ENCODE results near the gene SMC6. TPM values are rescaled to one million over a fixed set of nuclear protein-coding genes. Genes with fewer than 3 reads are reported as not detected.

Gene SMC6
- total RNA-seq, 1 donor from 2014 or later, result 13.9 TPM

GRCh38 chr2:17729880-17730279 is 23.7 kb downstream of the SMC6 start:
- DNase-seq (ENCODE audit: low spot score), result no peak
- intact Hi-C loops (cut with DNase I), result no loop called here

DNA sequence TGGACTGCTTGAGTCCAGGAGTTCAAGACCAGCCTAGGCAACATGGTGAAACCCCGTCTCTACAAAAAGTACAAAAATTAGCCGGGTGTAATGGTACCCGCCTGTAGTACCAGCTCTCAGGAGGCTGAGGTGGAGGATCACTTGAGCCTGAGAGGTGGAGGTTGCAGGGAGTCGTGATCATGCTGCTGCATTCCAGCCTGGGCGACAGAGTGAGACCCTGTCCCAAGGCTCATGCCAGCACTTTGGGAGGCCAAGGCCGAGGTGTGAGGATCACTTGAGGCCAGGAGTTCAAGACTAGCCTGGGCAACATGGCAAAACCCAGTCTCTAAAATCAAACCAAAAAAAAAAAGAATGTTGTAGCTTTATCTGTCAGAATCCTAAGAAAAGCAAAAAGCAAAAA is 25.4 kb downstream of the SMC6 start:
- no peak for DNase-seq (ENCODE audit: low spot score)
- intact Hi-C loops (cut with DNase I), result no loop called here

- DNase-seq (ENCODE audit: low spot score), result no peak
Observed at GRCh38 chr2:17719562-17720371, 33.8 kb downstream of the SMC6 start.

GRCh38 chr2:17718689-17719088 is 34.9 kb downstream of the SMC6 start:
- no peak for DNase-seq (ENCODE audit: low spot score)

More at GRCh38 chr2:17719562-17720371, 33.8 kb downstream of the SMC6 start:
- intact Hi-C loops (cut with DNase I), result loop anchor here (2.0 kb wide), 1 partner anchor 111 kb away; no protein-coding TSS in a partner anchor

DNA sequence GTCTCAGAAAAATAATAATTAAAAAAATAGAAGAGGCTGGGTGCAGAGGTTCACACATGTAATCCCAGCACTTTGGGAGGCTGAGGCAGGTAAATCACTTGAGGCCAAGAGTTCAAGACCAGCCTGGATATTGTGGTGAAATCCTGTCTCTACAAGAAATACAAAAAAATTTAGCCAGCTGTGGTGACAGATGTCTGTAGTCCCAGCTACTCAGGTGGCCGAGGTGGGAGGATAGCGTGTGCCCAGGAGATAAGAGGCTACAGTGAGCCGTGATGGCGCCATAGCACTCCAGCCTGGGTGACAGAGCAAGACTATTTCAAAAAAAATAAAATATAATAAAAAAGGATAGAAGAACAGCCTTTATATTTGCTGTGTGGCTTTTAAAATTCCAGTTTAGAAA is 35.9 kb downstream of the SMC6 start:
- intact Hi-C loops (cut with DNase I), result loop anchor here (2.0 kb wide), 1 partner anchor 113 kb away; no protein-coding TSS in a partner anchor
- no peak for DNase-seq (ENCODE audit: low spot score)

More at GRCh38 chr2:17718689-17719088, 34.9 kb downstream of the SMC6 start:
- intact Hi-C loops (cut with DNase I), result loop anchor here (2.0 kb wide), 1 partner anchor 112 kb away; no protein-coding TSS in a partner anchor

GRCh38 chr2:17713291-17713690 is 40.3 kb downstream of the SMC6 start:
- intact Hi-C loops (cut with DNase I), result no loop called here
- no peak for DNase-seq (ENCODE audit: low spot score)

DNA sequence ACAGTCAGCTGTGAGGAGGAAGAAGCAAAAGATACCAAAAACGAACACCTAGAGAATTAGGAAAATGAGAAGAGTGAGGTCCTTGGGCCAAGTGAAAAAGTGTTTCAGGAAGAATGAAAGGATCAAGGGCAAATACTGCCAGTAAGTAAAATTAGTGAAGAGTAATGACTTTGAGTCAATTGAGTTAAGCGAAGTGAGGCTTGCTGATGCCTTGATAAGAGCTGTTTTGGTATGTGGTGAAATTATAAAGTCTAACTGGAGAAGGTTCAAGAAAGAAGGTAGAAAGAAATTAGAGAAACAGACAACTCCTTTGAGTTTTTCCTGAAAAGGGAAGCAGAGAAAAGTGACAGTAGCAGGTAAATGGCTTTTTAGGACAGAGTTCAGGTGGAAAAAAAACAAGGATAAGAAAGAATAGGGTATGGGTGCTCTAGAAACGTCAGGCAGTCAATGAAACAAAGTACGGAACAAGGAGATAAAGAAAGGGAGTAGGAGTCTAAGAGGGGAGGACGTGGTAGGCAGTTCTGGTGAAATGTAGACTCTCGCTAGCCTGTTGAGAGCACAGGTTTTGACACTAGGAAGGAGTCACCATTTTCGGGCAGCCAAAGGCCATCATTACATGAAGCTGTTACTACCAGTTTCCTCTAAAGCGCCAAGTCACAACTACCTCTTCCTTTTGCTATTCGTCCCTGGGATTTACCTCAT is 42.9 kb downstream of the SMC6 start:
- DNase-seq (ENCODE audit: low spot score), result no peak
- intact Hi-C loops (cut with DNase I), result no loop called here

DNA sequence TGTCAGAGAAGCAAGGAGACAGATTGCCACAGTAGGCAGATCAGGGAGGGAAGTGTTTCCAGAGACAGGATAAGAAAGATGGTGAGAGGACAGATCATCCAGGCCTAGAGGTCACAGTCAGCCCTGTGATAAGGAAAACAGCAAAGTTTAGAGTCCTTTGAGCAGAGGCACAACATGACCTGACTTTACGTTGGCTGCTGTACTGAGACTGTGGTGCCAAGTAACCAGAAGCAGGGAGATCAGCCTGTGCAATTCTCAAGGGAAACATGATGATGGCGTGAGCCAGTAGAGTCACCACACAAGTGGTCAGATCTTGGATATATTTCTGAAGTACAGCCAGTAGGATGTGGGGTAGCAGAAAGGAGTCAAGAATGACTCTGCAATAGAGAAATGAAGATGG is 43.7 kb downstream of the SMC6 start:
- no peak for DNase-seq (ENCODE audit: low spot score)
- intact Hi-C loops (cut with DNase I), result no loop called here

DNA sequence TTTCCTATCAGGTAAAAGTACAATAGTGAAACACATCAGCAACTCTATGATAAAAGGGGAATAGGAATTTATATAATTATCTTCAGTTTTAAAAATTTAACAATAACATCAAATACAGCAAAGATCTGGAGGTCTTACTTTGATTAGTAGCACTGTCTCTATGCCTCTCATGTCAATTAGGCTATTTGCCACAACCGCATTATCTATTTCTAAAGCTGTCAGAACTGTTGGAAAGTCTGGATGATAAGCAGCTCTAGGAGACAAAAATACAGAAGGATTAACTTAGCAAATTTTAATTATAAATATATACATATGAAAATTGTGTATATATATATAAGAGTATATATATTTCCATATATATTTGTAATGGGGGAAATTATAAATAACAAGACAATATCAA is 45.1 kb downstream of the SMC6 start:
- no peak for DNase-seq (ENCODE audit: low spot score)

DNA sequence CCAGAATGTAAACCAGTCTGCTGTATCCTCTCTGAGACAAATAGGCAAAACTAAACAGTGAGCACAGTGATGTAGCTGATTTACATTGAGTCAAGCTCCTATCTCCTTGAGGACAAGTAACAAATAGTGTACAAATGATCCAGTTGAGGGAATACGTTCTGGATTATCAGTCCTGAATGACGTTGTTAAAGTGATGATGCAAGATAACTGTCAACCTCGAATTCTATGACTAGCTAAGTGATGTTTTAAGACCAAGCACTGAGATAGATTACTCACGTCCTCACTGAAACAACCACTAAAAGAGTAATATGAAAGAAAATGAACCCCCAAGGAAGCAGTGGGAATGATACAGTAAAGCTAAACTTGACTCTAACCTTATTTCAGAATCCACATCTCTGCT is 46.8 kb downstream of the SMC6 start:
- intact Hi-C loops (cut with DNase I), result no loop called here
- no peak for DNase-seq (ENCODE audit: low spot score)

More for the DNA sequence above, 45.1 kb downstream of the SMC6 start:
- intact Hi-C loops (cut with DNase I), result no loop called here

- intact Hi-C loops (cut with DNase I), result no loop called here
- DNase-seq (ENCODE audit: low spot score), result no peak
Observed at GRCh38 chr2:17690776-17691175, 62.8 kb downstream of the SMC6 start.

- DNase-seq (ENCODE audit: low spot score), result no peak
- intact Hi-C loops (cut with DNase I), result no loop called here
Observed at GRCh38 chr2:17689010-17689409, 64.6 kb downstream of the SMC6 start.

- DNase-seq (ENCODE audit: low spot score), result no peak
- intact Hi-C loops (cut with DNase I), result no loop called here
Observed at GRCh38 chr2:17688600-17688999, 65.0 kb downstream of the SMC6 start.

DNA sequence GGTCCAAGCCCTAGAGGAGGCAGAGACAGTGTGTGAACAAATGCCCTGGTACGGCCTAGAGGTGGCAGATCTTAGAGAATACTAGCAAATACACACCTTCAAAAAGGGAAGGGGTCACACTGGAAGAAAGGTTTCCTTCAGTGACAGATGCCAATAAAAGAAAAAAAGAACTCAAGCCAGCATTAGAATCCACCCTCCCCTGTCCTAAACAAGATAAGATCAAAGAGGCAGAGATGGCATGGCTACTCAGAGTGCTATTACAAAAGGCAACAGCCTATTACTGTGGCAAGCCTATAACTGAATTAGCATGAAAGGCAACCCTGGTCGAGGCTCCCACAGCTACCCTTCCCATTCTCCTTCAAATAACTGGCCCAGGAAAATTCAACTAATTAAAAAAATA is 69.6 kb downstream of the SMC6 start:
- intact Hi-C loops (cut with DNase I), result no loop called here
- DNase-seq (ENCODE audit: low spot score), result no peak

DNA sequence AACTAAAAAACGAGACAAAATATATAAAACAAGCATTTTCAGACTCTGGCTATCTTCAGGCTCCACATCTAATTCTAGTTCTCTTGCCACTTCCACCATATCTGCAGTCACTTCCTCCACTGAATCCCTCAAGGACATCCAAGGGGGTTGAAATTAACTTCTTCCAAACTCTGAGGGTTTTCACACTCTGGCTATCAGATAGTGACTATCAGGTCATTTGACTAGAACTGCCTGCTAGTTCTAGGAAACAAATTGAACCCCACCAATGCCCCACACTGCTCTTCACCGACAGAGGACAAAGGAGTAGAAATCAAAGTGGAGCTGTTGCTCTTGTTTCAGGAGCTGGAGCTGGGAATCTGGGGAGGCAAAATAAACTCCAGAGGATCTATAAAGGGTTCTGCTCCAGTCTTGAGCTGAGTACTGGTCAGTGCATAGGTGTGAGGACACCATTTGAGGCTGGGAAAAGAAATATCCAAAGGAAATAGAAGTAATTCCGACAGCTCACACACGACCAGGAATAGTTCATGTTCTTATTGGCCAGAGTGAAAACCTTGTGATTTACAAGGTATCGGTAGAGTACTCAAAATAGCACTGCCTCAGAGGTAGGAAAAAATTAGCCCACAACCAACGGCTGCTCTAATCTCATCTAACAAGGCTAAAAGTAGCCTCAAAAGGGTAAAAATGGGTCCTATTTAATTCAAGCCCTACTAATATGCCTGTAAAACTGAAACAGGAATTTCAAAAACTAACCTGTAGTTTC is 71.3 kb downstream of the SMC6 start:
- intact Hi-C loops (cut with DNase I), result no loop called here

GRCh38 chr2:17680119-17680518 is 73.5 kb downstream of the SMC6 start:
- no peak for DNase-seq (ENCODE audit: low spot score)
- intact Hi-C loops (cut with DNase I), result no loop called here

More for the DNA sequence above, 71.3 kb downstream of the SMC6 start:
- DNase-seq (ENCODE audit: low spot score), result no peak

- DNase-seq (ENCODE audit: low spot score), result no peak
- intact Hi-C loops (cut with DNase I), result loop anchor here (5.0 kb wide), 1 partner anchor 903 kb away; no protein-coding TSS in a partner anchor
Observed at GRCh38 chr2:17674817-17675216, 78.8 kb downstream of the SMC6 start.

- intact Hi-C loops (cut with DNase I), result loop anchor here (2.0 to 5.0 kb wide), 2 partner anchors 202 to 900 kb away; no protein-coding TSS in a partner anchor
- no peak for DNase-seq (ENCODE audit: low spot score)
Observed at GRCh38 chr2:17672583-17673317, 80.9 kb downstream of the SMC6 start.

GRCh38 chr2:17667898-17668297 is 85.7 kb downstream of the SMC6 start:
- DNase-seq (ENCODE audit: low spot score), result no peak
- intact Hi-C loops (cut with DNase I), result no loop called here

Data from cardiac septum (tissue), 1 donor.